ENCODE measurements around the gene FAM78A. TPM values are rescaled to one million over a fixed set of nuclear protein-coding genes. Genes with fewer than 3 reads are reported as not detected.

FAM78A gene
- total RNA-seq, 1 experiment from 2014 or later: not detected

DNA sequence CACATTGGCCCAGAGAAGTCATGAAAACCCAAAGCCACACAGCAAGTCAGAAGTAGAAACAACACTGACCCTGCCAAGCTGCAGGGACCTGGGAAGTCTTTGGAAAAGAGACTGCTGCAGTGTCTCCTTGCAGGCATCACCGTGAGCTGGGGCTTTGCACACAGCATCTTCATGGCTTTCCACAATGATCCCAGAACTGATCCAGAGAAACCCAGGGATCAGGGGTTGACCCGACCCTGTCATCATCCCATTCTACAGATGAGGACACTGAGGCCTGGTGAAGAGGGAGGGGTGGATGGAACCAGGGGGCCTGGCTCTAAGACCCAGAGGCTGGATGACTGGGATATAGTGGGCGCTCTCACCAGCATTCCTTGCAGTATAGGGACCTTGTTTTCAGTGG, 4.3 kb upstream of the FAM78A start:
- CTCF ChIA-PET: no interaction called here
- TF ChIP-seq CTCF (IDR thresholded peaks at IDR 0.05; ENCODE audit: unreplicated experiment): no peak
- Mint-ChIP-seq H3K4me3 (ENCODE audit: low read depth, unreplicated experiment) (no peak overlapping the region), H3K4me1 (ENCODE audit: low read depth, unreplicated experiment) (no peaks in the 10 kb centered on the region), H3K27ac (ENCODE audit: unreplicated experiment) (no peak overlapping the region), H3K36me3 (ENCODE audit: insufficient read depth, unreplicated experiment) (peaks cover 5% of the 10 kb centered on the region), H3K9me3 (ENCODE audit: low read depth, unreplicated experiment) (no peaks in the 10 kb centered on the region), H3K27me3 (ENCODE audit: unreplicated experiment) (peaks cover 61% of the 10 kb centered on the region)
- DNase-seq: no peak
- BruUV-seq (replicated peaks): no TSS peak
- intact Hi-C loops (cut with micrococcal nuclease; ENCODE audit: unreplicated experiment): no loop called here

DNA sequence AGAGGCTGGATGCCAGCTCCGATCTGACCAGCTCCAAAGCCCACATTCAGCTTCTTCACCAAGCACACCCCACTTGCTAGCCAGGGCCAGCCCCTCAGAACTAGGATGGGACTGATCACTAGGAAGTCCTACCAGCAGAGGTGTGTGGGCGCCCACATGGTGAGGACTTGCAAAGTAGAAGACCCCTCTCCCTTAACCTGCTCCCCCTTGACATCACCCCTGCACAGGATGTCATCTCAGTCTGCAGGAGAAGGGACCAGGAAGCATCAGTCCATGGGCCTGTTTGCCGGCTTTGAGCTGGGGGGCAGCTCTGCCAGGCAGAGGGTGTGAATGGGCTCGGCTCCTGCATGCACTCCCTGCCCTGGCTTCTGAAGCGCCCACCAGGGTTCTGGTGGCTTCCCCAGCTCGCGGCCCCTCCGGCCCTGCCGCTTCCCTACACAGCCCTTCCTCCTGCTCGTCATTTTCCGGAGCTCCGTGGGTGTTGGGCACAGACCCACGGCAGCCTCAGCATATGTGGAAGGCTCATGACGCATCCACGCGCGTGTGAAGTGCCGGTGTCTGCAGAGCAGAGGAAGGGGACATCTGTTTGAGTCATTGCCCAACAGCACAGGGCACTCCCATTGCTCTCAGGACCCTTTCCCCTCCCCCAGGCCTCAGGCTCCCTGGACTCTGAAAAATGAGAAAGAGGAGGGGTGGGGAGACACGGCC, 3.7 kb upstream of the FAM78A start:
- BruUV-seq (replicated peaks): no TSS peak

DNA sequence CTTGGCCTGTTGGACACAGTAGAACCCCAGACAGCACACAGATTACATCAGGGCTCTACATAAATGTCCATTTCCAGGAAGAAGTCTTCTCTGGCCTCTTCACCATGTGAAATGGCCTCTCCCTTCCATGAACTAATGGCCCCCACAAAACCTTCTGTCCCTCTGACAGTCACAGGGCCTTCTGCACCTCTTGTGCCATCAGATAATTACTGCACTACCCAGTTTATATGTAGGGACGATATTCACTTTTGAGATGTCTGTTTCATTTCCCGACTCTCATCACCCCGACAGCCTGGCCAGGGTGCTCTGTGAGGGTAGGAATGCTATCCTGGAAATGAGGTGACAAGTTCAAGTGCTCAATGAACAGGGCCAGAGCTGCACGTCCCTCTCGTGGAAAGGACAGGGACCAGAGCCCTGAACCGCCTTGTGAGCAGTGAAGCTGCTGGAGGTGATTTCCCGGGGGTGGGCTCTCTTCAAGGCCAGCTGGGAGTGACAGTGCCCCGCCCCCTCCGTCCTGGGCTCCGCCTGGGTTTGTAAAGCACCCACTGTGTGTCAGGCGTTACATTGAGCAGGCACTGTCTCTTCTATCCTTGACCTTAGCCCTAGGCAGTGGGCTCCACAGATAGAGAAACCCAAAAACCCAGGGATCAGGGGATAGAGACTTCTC, 3.0 kb upstream of the FAM78A start:
- Mint-ChIP-seq H3K9me3 (ENCODE audit: low read depth, unreplicated experiment) (no peaks in the 10 kb centered on the region), H3K27me3 (ENCODE audit: unreplicated experiment) (peaks cover 62% of the 10 kb centered on the region), H3K4me1 (ENCODE audit: low read depth, unreplicated experiment) (no peaks in the 10 kb centered on the region), H3K36me3 (ENCODE audit: insufficient read depth, unreplicated experiment) (peaks cover 5% of the 10 kb centered on the region), H3K27ac (ENCODE audit: unreplicated experiment) (no peak overlapping the region), H3K4me3 (ENCODE audit: low read depth, unreplicated experiment) (no peak overlapping the region)
- CTCF ChIA-PET: no interaction called here
- TF ChIP-seq CTCF (IDR thresholded peaks at IDR 0.05; ENCODE audit: unreplicated experiment): no peak
- DNase-seq: no peak
- intact Hi-C loops (cut with micrococcal nuclease; ENCODE audit: unreplicated experiment): no loop called here
- no TSS peak for BruUV-seq (replicated peaks)

More for the DNA sequence above, 3.7 kb upstream of the FAM78A start:
- Mint-ChIP-seq H3K4me1 (ENCODE audit: low read depth, unreplicated experiment) (no peaks in the 10 kb centered on the region), H3K4me3 (ENCODE audit: low read depth, unreplicated experiment) (no peak overlapping the region), H3K9me3 (ENCODE audit: low read depth, unreplicated experiment) (no peaks in the 10 kb centered on the region), H3K27ac (ENCODE audit: unreplicated experiment) (no peak overlapping the region), H3K36me3 (ENCODE audit: insufficient read depth, unreplicated experiment) (peaks cover 5% of the 10 kb centered on the region), H3K27me3 (ENCODE audit: unreplicated experiment) (peaks cover 67% of the 10 kb centered on the region)
- no peak for TF ChIP-seq CTCF (IDR thresholded peaks at IDR 0.05; ENCODE audit: unreplicated experiment)
- no peak for DNase-seq
- CTCF ChIA-PET: no interaction called here
- intact Hi-C loops (cut with micrococcal nuclease; ENCODE audit: unreplicated experiment): no loop called here

DNA sequence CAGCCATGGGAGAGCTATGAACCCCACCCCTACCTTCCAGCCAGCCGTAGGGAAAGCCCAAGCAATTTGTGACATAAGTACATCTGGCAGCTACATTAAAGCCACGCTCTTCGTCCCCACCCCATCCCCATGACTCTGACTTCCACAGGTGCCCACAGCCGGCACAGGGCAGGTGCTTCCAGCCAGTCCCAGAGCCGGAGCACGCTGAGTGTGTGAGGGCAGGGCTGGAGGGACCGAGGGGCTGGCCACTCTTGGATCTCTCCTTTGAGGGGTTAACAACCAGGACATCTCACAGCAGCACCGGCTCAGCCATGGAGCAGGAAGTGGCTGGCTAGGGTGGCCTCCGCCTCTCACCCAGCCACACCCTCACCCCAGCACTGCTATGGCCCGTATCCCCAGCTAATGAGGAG, 2.4 kb upstream of the FAM78A start:
- H3K27ac Mint-ChIP-seq (ENCODE audit: unreplicated experiment): no peak overlapping the region
- H3K27me3 Mint-ChIP-seq (ENCODE audit: unreplicated experiment): peaks cover 62% of the 10 kb centered on the region
- H3K9me3 Mint-ChIP-seq (ENCODE audit: low read depth, unreplicated experiment): no peaks in the 10 kb centered on the region
- CTCF ChIA-PET: interaction anchor here (0.6 kb wide), 1 partner anchor 57 kb away, joined by 9 read pairs; no protein-coding TSS in a partner anchor
- TF ChIP-seq CTCF (IDR thresholded peaks at IDR 0.05; ENCODE audit: unreplicated experiment): no peak
- peaks cover 5% of the 10 kb centered on the region for H3K36me3 Mint-ChIP-seq (ENCODE audit: insufficient read depth, unreplicated experiment)
- no TSS peak for BruUV-seq (replicated peaks)
- H3K4me1 Mint-ChIP-seq (ENCODE audit: low read depth, unreplicated experiment): no peaks in the 10 kb centered on the region
- DNase-seq: no peak
- no peak overlapping the region for H3K4me3 Mint-ChIP-seq (ENCODE audit: low read depth, unreplicated experiment)
- intact Hi-C loops (cut with micrococcal nuclease; ENCODE audit: unreplicated experiment): no loop called here

All from Calu3 (cell line).